Hematopoietic multipotent progenitor cell treated with erythropoietin and hydrocortisone succinate and interleukin-3 and kit ligand, for 4 days (in vitro differentiated cells): ENCODE measurements around the gene ZNF792.
"Not testable (repeated sequence)": the region's sequence is repeated elsewhere in the genome, so short reads cannot be mapped to it uniquely, and the experiment has no call there.

Experiments
- DNase-seq: peaks from one replicate; pipeline ENCODE4 v3.0.0-alpha.2; 2015

ZNF792 gene

DNA sequence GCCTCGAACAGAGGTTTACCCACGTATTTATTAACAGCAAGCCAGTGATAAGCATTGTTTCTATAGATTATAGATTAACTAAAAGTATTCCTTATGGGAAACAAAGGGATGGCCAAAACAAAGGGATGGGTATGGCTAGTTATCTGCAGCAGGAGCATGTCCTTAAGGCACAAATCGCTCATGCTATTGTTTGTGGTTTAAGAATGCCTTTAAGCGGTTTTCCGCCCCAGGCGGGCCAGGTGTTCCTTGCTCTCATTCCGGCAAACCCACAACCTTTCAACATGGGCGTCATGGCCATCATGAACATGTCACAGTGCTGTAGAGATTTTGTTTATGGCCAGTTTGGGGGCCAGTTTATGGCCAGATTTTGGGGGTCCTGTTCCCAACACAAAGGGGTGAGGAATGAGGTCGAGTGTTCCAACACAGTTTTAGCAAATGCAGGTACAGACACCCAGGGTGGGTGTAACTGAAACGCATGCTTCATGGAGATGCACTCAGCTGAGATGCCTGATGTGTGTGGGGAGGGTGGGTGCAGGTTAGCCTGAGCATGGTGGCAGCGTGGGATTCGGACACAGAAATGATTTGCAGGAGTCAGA lies 6.3 kb upstream of the ZNF792 start:
- not testable (repeated sequence) for DNase-seq

DNA sequence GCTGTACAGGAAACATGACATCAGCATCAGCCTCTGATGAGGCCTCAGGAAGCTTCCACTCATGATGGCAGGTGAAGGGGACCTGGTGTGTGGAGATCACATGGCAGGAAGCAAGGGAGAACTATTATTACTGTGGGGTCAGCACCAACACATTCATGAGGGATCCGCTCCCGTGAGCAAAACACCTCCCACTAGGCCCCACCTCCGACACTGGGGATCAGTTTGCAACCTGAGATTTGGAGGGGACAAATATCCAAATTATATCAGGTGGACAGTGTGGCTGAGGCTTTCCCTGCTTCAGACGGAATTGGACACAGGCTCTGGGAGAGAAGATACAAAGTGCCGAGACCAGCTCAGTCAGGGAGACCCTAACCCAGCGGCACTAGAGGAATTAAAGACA lies 5.7 kb upstream of the ZNF792 start:
- DNase-seq: no peak

DNA sequence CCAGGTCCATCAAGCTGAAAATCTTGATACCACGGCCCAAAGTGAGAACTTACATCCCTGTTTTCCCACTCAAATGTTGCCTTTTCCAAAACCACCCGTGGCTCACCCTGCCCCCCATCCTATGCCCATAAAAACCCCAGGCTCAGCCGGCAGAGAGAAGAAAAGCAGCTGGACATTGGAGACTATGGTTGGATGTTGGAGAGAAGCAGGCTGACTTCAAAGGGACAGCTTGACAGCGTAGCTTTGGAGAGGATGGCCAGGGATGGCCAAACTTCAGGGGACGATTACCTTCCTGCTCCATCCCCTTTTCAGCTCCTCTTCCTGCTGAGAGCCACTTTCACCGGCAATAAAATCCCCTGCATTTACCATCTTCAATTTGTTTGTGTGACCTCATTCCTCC lies 3.5 kb upstream of the ZNF792 start:
- DNase-seq: no peak

DNA sequence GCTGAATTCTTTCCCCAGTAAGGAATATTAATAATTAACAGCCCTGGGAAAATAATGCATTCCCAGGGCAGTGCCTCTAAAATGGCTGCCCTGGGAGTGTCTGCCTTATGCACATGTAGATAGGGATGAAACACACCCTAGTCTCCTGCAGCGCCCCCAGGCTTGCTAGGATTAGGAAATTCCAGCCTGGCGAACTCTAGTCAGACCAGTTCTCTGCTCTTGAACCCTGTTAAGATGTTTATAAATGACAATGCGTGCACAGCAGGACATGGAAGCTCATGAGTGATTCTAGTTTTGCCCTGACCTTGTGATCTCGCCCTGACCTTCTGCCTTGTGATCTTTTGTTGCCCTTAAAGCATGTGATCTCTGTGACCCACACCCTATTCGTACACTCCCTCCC lies 1.5 kb upstream of the ZNF792 start:
- DNase-seq: not testable (repeated sequence)

DNA sequence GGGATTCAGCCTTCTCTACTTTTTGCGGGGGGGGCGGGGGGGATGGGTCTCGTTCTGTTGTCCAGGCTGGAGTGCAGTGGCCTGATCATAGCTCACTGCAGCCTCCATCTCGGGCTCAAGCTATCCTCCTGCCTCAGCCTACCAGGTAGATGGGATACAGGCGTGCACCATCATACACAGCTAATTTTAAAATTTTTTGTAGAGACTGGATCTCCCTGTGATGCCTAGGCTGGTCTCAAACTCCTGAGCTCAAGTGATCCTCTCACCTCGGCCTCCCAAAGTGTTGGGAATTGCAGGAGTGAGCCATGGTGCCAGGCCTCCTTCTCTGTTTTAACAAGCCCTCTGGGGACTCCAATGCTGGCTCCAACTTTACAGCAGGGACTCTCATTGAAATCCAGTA lies 569 bp upstream of the ZNF792 start:
- no peak for DNase-seq

DNA sequence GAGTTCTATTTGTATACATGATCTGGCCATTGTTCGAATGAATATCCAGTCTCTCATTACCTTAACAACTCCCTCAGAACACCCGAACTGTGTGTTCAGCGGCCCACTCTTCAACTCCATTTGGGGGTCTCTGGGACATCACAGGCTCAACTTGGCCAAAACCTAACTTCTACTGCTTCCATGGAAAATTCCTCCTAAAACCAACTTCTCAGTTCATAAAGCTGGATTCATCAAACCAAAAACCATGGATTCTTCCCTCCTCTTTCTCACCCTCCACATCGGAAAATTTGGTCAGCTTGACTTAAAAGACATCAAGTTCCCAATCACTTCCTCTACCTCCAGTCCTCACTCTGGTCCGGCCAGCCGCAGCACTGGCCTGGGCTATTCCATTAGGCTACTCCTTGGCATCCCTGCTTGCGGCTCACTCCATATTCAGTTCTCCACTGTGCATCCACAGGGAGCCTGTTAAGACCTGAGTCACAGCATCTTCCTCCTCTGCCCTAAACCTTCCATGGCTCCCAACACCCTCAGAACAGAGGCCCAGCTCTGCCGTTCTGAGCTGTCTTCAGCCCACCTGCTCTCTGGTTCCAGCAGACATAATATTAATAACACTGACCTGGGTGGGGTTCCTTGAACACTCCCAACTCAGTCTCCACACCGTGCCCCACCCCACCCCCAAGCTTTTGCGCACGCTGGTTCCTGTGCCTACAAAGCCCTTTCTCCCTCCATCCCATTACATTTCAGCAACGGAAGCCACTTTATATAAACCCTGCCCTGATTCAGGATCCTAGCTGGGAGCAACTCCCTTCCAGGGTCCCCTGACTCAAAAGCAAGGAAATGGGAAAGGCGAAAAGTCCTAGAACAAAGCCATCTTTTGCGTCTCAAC lies 1.1 kb downstream of the ZNF792 start:
- DNase-seq: peak; percentile 40

DNA sequence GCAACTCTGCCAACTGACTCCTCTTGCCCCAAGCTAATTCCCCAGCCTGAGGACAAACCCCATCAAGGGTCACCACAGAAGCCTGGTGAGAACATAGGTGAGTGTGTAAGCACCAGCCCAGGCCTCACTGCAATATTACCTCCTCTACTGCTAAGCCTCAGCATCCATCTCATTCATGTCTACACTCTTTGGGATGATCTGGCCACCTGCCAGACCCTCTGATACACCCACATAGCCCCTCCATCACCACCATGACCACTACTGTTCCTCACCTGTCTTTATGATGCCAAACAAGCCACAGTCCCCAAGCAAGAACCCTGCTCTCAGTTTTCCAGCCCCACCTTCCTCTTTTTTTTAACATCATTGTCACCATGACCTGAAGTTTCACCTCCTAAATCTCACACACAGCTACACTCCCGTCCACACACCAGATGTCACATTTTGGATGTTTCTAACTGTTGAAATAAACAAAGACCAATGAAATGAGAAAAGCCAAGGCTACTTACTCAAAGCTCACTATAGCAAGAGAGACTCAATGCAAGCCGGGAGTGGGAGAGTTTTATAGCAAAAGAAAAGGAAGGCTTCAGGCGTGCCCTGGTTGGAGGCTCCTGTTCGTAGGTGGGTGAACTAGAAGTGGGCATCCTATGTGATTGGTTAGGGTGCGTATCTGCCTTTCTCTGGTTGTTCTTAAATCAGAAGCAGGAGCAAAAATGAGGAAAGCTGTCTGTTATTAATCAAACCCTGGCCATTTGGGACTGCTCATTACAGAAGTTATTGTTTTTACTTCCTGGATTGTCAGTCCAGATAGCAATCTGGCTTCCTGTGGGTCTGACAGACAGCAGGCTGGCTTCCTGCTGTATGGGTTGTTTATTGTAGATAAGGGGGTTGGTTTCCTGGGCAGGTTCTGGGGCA lies 2.0 kb downstream of the ZNF792 start:
- DNase-seq: peak; percentile 96

DNA sequence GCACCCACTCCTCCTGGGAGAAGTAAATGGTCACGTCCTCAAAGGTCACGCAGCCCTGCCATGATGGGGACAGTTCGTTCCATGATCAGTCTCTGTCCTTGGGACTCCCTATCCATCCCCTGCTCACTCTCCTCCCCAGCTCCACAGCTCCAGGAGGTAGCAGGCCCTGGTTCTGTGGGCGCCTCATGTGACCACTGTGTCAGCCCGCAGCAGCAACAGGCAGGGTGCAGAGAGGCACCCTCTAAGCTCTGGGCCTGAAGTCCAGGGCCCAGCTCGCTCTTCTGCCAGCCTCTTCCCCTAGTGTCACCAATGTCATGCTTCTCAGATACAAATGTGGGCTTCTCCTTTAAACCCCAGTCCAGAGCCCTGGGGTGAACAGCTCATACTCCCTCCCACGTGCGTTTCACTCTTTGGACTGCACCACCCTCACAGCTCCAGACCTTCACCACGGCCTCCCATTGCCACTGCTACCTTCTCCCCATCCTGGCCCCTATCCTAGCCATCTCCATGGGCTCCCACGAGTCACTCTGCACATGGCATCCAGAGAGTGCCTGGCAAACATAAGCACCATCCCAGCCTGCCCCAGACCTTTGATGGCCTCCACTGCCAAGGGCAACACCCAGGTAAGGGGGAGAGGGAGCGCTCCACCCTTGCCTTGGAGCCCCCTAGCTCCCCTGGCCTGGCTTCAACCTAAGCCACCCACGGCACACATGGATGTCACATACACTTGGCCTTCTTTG lies 2.9 kb downstream of the ZNF792 start:
- no peak for DNase-seq

DNA sequence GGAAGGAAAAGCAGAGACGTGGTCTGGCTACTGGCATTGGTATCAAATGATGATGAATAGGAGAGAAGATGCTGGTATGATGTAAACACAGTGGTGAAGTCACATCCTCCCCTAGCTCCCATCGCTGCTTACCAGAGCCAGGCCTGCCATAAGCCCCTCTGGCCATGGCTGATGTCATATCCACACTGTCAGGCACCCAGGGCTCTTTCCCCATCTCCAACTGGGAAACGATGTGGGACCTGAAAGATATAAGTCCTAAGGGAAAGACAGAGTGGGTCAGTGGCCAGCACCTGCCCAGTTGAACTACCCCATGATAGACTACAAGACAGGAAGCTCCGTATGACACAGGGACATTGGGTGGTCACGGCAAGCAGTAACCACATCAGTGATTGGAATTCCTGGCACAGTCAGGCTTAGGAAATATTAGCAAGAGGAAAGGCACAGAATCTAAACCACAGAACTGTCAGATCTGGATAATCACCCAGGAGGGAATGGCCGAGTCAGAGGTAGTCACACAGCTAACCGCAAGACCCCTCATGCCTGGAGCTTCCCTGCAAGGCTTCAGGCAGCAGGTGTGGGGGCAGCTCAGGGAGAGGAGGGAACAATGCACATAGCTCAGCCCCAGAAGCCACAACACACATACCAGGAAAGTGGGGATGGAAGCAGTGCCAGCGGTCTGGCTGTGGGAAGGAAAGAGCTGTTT lies 3.8 kb downstream of the ZNF792 start:
- DNase-seq: no peak

DNA sequence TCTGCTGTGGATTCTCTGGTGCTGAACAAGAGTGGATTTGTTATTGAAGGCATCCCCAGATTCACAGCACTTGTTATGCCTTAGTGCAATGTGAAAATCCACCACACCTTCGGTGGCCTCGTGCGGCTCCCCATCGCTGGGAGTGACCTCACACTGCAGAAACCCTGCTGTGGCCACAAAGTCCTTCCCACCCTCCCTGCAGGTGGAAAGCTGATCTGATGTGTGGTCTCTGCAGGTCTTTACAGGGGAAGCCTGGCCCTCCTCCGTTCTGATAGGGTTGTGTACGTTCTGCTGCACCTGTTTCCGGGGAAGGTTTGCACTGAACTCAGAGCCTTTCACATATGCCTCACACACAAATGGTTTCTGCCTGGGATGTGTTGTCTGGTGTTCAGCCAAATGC lies 5.0 kb downstream of the ZNF792 start:
- DNase-seq: no peak

DNA sequence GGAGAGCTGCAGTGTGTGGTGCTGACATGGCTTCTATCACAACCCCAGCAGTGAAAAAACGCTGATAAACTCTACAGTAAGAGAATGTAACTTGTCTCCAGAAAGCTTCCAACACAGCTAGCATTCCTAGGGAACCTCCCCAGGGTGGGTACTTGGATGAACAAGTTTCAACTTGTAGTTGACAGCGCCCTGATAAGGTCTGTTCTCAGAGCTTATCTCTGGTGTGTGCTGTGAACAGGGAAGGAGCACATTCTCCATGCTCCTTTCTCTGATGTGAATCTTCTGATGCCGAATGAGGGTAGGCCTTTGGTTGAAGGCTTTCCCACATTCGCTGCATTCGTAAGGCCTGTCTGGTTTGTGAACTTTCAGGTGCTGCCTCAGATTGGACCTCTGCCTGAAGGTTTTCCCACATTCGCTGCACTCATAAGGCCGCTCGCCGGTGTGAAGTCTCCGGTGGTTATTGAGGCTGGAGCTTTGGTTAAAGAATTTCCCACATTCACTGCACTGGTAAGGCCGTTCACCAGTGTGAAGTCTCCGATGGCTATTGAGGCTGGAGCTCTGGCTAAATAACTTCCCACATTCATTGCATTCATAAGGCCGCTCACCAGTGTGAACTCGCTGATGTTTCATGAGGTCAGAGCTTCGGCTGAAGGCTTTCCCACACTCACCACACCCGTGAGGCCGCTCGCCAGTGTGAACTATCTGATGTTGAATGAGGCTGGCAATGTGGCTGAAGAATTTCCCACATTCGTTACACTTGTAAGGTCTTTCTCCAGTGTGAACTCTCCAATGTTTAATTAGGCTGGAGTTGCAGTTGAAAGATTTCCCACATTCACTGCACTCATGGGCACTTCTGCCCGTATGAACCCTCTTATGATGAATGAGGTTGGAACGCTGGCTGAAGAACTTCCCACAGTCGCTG lies 5.9 kb downstream of the ZNF792 start:
- DNase-seq: no peak

DNA sequence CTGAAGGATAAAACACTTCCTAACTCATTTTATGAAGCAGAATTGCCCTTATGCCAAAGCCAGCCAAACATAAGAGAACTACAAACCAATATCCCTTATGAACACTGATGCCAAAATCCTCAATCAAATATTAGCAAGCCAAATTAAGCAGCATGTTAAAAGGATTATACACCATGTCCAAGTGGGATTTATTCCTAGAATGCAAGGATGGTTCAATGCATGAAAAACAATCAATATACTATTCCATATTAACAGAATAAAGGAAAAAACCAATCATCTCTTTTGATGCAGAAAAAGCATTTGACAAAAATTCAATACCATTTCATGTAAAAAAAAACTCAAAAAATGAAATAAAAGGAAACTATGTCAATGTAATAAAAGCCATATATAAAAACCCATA lies 10.9 kb downstream of the ZNF792 start:
- no peak for DNase-seq

DNA sequence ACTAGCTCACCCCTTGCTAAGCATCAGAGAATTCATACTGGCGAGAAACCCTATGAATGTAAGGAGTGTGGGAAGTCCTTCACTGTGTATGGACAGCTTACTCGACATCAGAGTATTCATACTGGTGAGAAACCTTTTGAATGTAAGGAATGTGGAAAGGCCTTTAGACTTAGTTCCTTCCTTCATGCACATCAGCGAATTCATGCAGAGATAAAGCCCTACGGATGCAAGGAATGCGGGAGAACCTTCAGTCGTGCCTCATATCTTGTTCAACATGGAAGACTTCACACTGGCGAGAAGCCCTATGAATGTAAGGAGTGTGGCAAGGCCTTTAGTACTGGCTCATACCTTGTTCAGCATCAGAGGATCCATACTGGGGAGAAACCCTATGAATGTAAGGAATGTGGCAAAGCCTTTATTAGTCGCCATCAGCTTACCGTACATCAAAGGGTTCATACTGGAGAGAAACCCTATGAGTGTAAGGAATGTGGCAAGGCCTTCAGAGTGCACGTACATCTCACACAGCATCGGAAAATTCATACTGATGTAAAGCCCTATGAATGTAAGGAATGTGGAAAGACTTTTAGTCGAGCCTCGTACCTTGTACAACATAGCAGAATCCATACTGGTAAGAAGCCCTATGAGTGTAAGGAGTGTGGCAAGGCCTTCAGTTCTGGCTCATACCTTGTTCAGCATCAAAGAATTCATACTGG lies 20.0 kb downstream of the ZNF792 start:
- DNase-seq: no peak

DNA sequence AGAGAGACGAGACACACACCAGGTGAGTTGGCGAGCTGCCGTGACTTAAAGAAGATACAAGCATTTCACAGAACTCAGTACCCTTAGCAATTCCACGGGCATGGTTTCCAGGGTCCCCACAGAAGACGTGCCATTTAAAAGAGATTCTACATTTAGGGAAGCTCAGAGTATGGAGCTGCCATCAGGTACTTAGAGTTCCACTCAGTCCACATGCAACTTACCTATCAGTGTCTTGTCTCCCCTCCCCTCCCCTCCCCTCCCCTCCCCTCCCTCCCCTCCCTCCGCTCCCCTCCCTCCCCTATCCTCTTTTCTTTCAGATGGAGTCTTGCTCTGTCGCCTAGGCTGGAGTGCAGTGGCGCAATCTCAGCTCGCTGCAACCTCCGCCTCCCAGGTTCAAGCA lies 25.1 kb downstream of the ZNF792 start:
- DNase-seq: no peak

DNA sequence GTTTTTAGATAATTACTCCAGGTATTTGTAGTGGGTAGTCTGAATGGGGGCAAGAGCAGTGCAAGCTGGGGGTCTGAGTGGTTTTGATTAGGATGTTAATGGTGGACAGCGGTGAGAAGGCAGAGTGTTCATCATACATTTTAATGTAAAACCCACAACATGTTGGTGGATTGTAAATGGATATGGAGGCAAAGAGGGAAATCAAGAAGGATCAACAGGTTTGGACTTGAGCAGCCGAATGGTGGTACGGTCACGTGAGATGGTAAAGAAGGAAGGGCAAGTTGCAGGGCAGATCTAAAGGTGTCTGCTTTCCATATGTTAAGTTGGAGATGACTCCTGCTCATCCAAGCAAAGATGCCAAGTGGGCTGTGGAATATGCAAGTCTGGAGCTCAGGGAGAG lies 27.8 kb downstream of the ZNF792 start:
- DNase-seq: no peak

DNA sequence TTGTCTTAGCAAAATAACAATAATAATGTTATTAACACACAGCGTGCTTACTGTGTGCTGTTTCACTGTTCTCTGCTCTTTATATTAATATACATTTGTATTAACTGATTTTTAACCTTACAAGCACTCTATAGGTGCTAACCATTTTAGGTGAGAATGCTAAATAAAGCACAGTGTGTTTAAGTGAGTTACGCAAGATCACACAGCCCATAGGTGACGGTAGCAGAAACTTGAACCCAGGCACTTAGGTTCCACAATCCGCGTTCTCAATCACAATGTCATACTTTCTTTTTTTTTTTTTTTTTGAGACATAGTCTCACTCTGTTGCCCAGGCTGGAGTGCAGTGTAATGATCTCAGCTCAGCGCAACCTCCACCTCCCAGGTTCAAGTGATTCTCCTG lies 31.5 kb downstream of the ZNF792 start:
- DNase-seq: no peak

DNA sequence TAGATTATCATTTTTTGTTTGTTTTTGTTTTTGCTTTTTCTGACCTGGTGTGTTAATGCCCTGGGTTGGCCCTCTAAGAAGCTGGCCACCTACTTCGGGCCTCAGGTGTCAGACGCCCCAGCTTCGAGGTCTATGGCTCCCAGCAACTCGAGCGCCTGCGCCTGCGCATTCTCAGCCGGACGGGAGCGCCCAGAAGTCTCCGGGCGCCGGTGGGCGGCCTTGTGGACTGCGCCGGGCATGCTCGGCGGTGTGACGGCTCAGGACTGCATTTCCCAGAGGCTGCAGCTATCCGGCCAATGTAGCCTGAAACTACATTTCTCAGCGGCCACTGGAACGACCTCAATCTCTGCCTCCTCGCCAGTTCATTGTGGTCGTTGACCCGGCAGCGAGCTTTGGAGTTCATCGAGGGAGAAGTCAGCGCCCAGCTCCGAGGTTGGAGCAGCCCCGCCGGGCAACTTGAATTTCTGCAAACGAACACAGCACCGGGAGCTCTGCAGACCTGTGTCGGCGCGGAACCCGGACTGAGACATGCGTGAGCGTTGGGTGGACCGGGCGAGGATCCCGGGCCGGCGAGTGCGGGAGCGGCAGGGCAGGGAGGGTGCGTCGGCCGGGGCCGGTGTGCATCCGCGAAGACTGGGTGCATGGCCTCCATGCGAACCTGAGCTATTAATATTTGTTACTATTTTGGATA lies 37.2 kb downstream of the ZNF792 start, which contains the start of gene ZNF30:
Gene ZNF30 (plus strand): TSS at position 219 of the 691 bp plus-strand sequence. CDS start 3,045 bp downstream, outside the sequence.
- DNase-seq: peak; percentile 93

DNA sequence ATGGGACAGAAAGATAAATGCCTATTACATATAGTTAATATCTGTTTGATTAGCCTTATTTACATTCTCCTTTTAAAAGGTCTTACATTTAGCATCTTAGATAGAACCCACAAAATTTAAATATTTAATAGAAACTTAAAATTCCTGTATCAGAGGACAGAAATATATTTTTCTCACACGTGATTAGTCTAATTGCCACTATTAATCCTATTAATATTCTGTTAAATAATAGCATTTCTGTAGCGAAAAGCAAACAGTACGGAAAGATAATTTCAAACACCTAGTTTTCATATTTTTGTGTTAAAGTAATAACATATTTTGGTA lies 37.7 kb downstream of the ZNF792 start:
- DNase-seq: no peak

DNA sequence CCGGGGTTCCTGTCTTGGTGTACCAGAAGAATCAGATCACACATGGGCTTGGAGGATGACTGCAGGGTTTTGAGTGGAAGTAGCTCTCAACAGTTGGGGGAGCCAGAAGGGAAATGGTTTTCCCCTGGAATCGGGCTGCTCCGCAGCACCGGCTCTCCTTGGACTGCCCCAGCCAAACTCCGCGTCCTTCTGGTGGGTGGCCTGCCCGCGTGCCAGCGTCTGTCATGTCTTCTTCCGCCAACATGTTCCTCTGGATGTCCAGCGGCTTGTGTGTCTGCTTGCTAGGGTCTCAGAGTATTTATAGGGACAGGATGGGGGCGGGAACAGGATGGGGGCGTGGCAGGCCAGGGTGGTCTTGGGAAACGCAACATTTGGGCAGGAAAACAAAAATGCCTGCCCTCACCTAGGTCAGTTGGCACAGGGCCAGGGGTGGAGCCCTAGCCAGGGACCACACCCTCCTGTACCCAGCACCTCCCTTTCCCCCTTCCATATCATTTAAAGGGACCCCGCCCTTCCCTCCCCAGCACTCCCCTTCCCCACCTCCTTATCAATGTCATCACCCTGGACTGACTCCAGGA lies 38.7 kb downstream of the ZNF792 start:
- DNase-seq: peak; percentile 12
